ENCODE results near the gene RCBTB2. TPM values are rescaled to one million over a fixed set of nuclear protein-coding genes. Genes with fewer than 3 reads are reported as not detected.

Gene RCBTB2
- total RNA-seq, 1 donor from 2014 or later = 25.2 TPM

DNA sequence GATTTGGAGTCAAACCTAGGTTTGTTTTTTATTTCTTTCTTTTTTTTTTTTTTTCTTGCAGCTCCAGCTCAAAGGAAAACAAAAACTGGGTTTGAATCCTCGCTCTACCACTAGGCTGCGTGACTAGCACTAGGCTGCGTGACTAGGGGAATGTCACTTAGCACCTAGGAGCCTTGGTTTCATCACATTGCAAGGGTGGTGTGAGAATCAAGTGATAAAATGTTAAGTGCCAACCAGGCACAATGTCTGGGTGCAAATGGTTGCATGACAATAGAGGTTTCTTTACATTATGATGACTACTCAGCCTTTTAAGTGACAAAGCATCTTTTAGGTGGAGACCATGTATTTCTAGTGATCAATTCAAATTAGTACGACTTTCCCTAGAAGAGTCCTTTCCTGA is 27.9 kb downstream of the RCBTB2 start:
- H3K4me3 Mint-ChIP-seq = no peak overlapping the region
- H3K4me1 Mint-ChIP-seq = peaks cover 19% of the 10 kb centered on the region
- H3K27ac Mint-ChIP-seq (ENCODE audit: unreplicated experiment) = peak overlapping the region; percentile 97
- H3K27me3 Mint-ChIP-seq (ENCODE audit: low read depth) = no peaks in the 10 kb centered on the region
- H3K9me3 Mint-ChIP-seq = no peaks in the 10 kb centered on the region
- TF ChIP-seq, protein P1, sequence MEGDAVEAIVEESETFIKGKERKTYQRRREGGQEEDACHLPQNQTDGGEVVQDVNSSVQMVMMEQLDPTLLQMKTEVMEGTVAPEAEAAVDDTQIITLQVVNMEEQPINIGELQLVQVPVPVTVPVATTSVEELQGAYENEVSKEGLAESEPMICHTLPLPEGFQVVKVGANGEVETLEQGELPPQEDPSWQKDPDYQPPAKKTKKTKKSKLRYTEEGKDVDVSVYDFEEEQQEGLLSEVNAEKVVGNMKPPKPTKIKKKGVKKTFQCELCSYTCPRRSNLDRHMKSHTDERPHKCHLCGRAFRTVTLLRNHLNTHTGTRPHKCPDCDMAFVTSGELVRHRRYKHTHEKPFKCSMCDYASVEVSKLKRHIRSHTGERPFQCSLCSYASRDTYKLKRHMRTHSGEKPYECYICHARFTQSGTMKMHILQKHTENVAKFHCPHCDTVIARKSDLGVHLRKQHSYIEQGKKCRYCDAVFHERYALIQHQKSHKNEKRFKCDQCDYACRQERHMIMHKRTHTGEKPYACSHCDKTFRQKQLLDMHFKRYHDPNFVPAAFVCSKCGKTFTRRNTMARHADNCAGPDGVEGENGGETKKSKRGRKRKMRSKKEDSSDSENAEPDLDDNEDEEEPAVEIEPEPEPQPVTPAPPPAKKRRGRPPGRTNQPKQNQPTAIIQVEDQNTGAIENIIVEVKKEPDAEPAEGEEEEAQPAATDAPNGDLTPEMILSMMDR (conservative IDR thresholded peaks at IDR 0.05) = no peak
- peaks cover 24% of the 10 kb centered on the region for H3K36me3 Mint-ChIP-seq (ENCODE audit: low read depth)
- DNase-seq (ENCODE audit: low read depth, low spot score) = no peak

DNA sequence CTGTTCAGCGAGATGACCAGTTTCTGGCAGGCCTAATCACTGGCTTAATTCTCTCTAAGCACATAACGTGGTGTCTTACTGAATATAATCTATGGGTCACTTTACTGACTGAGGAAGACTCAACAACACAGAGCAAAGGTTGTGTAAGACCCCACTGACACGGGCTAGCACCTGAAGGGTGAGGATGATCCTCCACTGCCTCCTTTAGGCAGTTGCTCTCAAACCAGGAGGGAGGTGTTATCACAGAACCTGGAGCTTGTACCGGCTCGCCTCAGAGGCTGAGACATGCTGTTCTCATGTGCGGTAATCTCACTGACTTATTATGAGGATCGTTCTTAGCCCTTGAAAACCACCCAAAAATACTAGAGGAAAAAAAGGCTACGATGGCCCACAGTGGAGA is 28.3 kb downstream of the RCBTB2 start:
- no peak overlapping the region for H3K27ac Mint-ChIP-seq (ENCODE audit: unreplicated experiment)
- no peak for DNase-seq (ENCODE audit: low read depth, low spot score)
- peaks cover 24% of the 10 kb centered on the region for H3K36me3 Mint-ChIP-seq (ENCODE audit: low read depth)
- TF ChIP-seq, protein P1 (conservative IDR thresholded peaks at IDR 0.05) = no peak
- no peak overlapping the region for H3K4me3 Mint-ChIP-seq
- H3K9me3 Mint-ChIP-seq = no peaks in the 10 kb centered on the region
- peaks cover 19% of the 10 kb centered on the region for H3K4me1 Mint-ChIP-seq
- no peaks in the 10 kb centered on the region for H3K27me3 Mint-ChIP-seq (ENCODE audit: low read depth)

DNA sequence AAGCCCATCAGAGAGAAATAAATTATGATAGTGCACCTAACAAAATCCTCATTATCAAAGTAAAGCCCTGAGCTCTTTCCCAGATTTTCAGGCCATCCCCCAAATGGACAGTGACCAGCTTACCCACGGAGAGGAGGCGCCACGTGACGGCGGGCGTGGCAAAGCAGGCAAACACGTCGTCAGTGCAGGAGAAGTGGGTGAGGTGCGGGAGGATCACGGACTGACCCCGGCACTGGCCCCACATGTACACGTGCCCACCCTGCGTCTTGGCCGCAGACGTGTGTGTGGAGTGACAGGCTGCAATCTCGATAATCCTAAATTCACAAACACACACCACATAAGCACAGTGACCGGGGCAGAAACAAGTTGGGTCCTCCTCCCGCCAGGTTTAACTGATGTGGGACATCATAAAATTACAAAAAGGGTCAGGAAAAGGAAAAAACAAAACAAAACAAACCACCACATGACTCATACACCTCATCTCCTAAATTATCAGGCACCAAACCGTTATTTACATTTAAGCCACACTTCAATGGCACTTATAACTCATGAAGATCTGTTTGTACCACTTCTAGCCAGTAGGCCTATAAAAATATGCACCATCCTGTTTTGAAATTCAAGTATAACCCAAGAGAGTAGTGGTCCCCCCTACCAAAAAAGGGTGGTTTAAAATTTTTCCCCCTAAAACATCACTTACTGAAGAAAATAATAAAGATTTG is 30.1 kb downstream of the RCBTB2 start:
- Mint-ChIP-seq H3K9me3 (no peaks in the 10 kb centered on the region), H3K27ac (ENCODE audit: unreplicated experiment) (no peak overlapping the region), H3K36me3 (ENCODE audit: low read depth) (peaks cover 31% of the 10 kb centered on the region), H3K27me3 (ENCODE audit: low read depth) (no peaks in the 10 kb centered on the region), H3K4me1 (peaks cover 29% of the 10 kb centered on the region), H3K4me3 (no peak overlapping the region)
- TF ChIP-seq, protein P1 (conservative IDR thresholded peaks at IDR 0.05) = no peak
- DNase-seq (ENCODE audit: low read depth, low spot score) = no peak

DNA sequence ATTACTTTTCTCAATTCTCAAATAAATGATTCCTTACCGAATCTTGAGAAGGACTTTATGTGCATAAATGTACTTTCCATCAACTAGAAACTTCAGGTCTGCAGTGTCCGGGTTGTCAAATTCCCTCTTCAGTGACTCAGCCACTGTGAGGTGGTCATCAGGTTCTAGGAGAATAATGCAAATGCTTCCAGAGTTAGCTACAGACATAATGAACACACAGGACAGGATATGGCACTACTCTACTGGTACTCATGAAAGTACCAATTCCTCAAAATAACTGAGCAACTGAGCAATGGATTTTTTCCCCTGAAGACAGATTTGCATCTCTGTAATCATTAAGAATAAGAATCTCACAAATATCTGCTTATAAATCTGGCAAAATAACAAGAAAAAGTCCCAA is 31.2 kb downstream of the RCBTB2 start:
- no peak overlapping the region for H3K27ac Mint-ChIP-seq (ENCODE audit: unreplicated experiment)
- no peak for DNase-seq (ENCODE audit: low read depth, low spot score)
- TF ChIP-seq, protein P1 (conservative IDR thresholded peaks at IDR 0.05) = no peak
- peaks cover 26% of the 10 kb centered on the region for H3K36me3 Mint-ChIP-seq (ENCODE audit: low read depth)
- no peaks in the 10 kb centered on the region for H3K9me3 Mint-ChIP-seq
- H3K4me3 Mint-ChIP-seq = no peak overlapping the region
- peaks cover 28% of the 10 kb centered on the region for H3K4me1 Mint-ChIP-seq
- H3K27me3 Mint-ChIP-seq (ENCODE audit: low read depth) = no peaks in the 10 kb centered on the region

DNA sequence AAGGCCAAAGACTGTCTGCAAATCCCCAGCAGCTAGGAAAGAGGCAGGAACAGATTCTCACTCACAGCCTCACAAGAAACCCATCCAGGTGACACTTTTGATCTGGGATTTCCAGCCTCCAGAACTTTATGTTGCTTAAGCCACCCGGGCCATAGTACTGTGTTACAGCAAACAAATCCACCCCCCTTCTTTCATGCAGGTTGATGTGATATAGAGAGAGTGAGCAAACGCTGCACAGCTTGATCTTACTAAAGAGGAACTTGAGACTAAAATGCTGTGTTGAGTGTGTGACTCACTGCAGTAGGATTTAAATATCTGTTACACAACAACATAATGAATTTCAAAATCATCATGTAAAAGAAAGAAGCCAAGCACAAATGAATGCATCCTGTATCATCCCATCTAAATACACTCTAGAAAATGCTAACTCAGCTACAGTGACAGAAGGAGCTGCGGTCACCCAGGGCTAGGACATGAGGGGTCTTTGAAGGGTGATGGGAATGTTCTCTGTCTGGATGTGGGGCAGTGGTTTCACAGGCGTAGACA is 32.2 kb downstream of the RCBTB2 start:
- no peak for DNase-seq (ENCODE audit: low read depth, low spot score)
- H3K27ac Mint-ChIP-seq (ENCODE audit: unreplicated experiment) = no peak overlapping the region
- H3K9me3 Mint-ChIP-seq = no peaks in the 10 kb centered on the region
- H3K27me3 Mint-ChIP-seq (ENCODE audit: low read depth) = no peaks in the 10 kb centered on the region
- peaks cover 20% of the 10 kb centered on the region for H3K4me1 Mint-ChIP-seq
- TF ChIP-seq, protein P1 (conservative IDR thresholded peaks at IDR 0.05) = no peak
- peaks cover 20% of the 10 kb centered on the region for H3K36me3 Mint-ChIP-seq (ENCODE audit: low read depth)
- H3K4me3 Mint-ChIP-seq = no peak overlapping the region
